A549 (cell line): Measurements from ENCODE around the gene ALG14. TPM values are rescaled to one million over a fixed set of nuclear protein-coding genes. Genes with fewer than 3 reads are reported as not detected.

Experiments
- ATAC-seq, 2 experiments: fragments of 200-7000 bp in 1 of 2; fragments of >200 bp in 1 of 2; cut with Nextera tagmentation in 1 of 2; cut with Tn5 transposase in 1 of 2; 3 replicates each; pipeline versions ENCODE4 v1.8.0 to v1.9.1; 2018 to 2020; ENCODE audit warnings: mild to moderate bottlenecking in 1 of 2, moderate library complexity in 1 of 2
- CTCF ChIA-PET: fragments of 300-600 bp; sonication (Branson Sonifier 250); formaldehyde crosslinking; extraction: SDS; loops from one replicate; lab custom pipeline; 2021; ENCODE audit warnings: antibody characterized with exemption, inconsistent platforms; lab: Yijun Ruan, JAX
- POLR2A ChIA-PET: fragments of 350-600 bp; formaldehyde crosslinking; extraction: SDS; loops from one replicate; lab custom pipeline; 2021; ENCODE audit warnings: antibody characterized with exemption, inconsistent platforms; lab: Yijun Ruan, JAX
- DNase-seq, 2 experiments: peaks; one replicate each; pipeline versions ENCODE4 v3.0.0 to v3.0.0-alpha.2; 2011 to 2016; ENCODE audit warnings: low read depth in 1 of 2, low spot score in 1 of 2
- FAIRE-seq: peaks from 2 replicates; lab custom pipeline; 2011; peaks lifted over from hg19 to GRCh38; lab: Jason Lieb, UNC
- H3K27ac ChIP-seq, 2 experiments: fragments of >200 bp; sonication (Bioruptor Twin); formaldehyde crosslinking; 3 replicates each; pipeline ENCODE4 v1.5.1; 2016 to 2017
- H3K4me1 ChIP-seq: fragments of >200 bp; sonication (Bioruptor Twin); formaldehyde crosslinking; 3 replicates; pipeline ENCODE4 v1.6.1; 2016
- H3K4me2 ChIP-seq: fragments of >200 bp; sonication (Bioruptor Twin); formaldehyde crosslinking; 3 replicates; pipeline ENCODE4 v1.6.1; 2016
- H3K4me3 ChIP-seq: fragments of >200 bp; sonication (Bioruptor Twin); formaldehyde crosslinking; 3 replicates; pipeline ENCODE4 v1.5.1; 2016
- H3K9me3 ChIP-seq: fragments of >200 bp; sonication (Bioruptor Twin); formaldehyde crosslinking; 3 replicates; pipeline ENCODE4 v1.6.1; 2016
- BCL3 ChIP-seq: fragments of >200 bp; sonication (Bioruptor Twin); formaldehyde crosslinking; IDR thresholded peaks from 3 replicates; pipeline ENCODE4 v1.6.1; 2016
- CBX8 ChIP-seq: fragments of 200-600 bp; sonication (generic); IDR thresholded peaks from 2 replicates; pipeline ENCODE4 v1.6.1; 2016
- CEBPB ChIP-seq, 2 experiments: fragments of >200 bp in 1 of 2; sonication (Bioruptor Twin) in 1 of 2; formaldehyde crosslinking in 1 of 2; IDR thresholded peaks; 2 replicates each; pipeline ENCODE4 v1.6.1; 2012 to 2016
- CHD2 ChIP-seq: fragments of 150-350 bp; IDR thresholded peaks from 2 replicates; pipeline ENCODE4 v1.6.1; 2014; ENCODE audit warnings: low read length; ENCODE audit not compliant: partially characterized antibody
- E2F6 ChIP-seq: IDR thresholded peaks from 2 replicates; pipeline ENCODE4 v1.6.1; 2012; ENCODE audit warnings: low read depth, borderline replicate concordance
- EHF ChIP-seq: fragments of 250-450 bp; sonication (Bioruptor Pico); IDR thresholded peaks from 2 replicates; pipeline ENCODE4 v1.5.0; 2020; ENCODE audit warnings: mild to moderate bottlenecking
- ELK1 ChIP-seq: fragments of 150-350 bp; IDR thresholded peaks from 2 replicates; pipeline ENCODE4 v1.6.1; 2014; ENCODE audit warnings: low read depth, mild to moderate bottlenecking, low read length
- ESRRA ChIP-seq: fragments of 150-350 bp; IDR thresholded peaks from 2 replicates; pipeline ENCODE4 v1.6.1; 2014; ENCODE audit warnings: mild to moderate bottlenecking, low read length, borderline replicate concordance
- FOSL2 ChIP-seq, 2 experiments: fragments of 450-650 bp in 1 of 2; fragments of >200 bp in 1 of 2; sonication (Bioruptor Twin) in 1 of 2; formaldehyde crosslinking; IDR thresholded peaks; 2 replicates each; pipeline versions ENCODE4 v1.5.0 to v1.6.1; 2016 to 2020; ENCODE audit warnings: mild to moderate bottlenecking in 1 of 2, moderate library complexity in 1 of 2
- FOXS1 ChIP-seq: fragments of 250-450 bp; sonication (Bioruptor Pico); IDR thresholded peaks from 2 replicates; pipeline ENCODE4 v1.5.0; 2020; ENCODE audit warnings: mild to moderate bottlenecking, moderate library complexity
- HES2 ChIP-seq: fragments of >200 bp; sonication (Bioruptor Twin); formaldehyde crosslinking; IDR thresholded peaks from 2 replicates; pipeline ENCODE4 v1.6.1; 2016
- HOXB5 ChIP-seq: fragments of 250-450 bp; sonication (Bioruptor Pico); IDR thresholded peaks from 2 replicates; pipeline ENCODE4 v1.5.0; 2020; ENCODE audit warnings: mild to moderate bottlenecking, moderate library complexity
- JUN ChIP-seq, 2 experiments: fragments of >200 bp; sonication (Bioruptor Twin); formaldehyde crosslinking; IDR thresholded peaks; 2 replicates in 1 of 2; 3 replicates in 1 of 2; pipeline ENCODE4 v1.6.1; 2016 to 2017
- KDM1A ChIP-seq: fragments of 200-600 bp; sonication (generic); IDR thresholded peaks from 2 replicates; pipeline ENCODE4 v1.6.1; 2016; ENCODE audit warnings: low read depth, mild to moderate bottlenecking
- MAFK ChIP-seq: fragments of 450-650 bp; IDR thresholded peaks from 2 replicates; pipeline ENCODE4 v1.6.1; 2014; ENCODE audit not compliant: partially characterized antibody
- MAX ChIP-seq: IDR thresholded peaks from 2 replicates; pipeline ENCODE4 v1.6.1; 2012
- PBX3 ChIP-seq: IDR thresholded peaks from 2 replicates; pipeline ENCODE4 v1.6.1; 2012
- POLR2AphosphoS2 ChIP-seq: conservative IDR thresholded peaks from 2 replicates; pipeline ENCODE4 v1.6.1; 2012; ENCODE audit warnings: low read length, improper control_type of control experiment, inconsistent platforms
- RAD21 ChIP-seq, 2 experiments: fragments of >200 bp in 1 of 2; sonication (Bioruptor Twin) in 1 of 2; formaldehyde crosslinking in 1 of 2; IDR thresholded peaks in 1 of 2; conservative IDR thresholded peaks in 1 of 2; 2 replicates in 1 of 2; 3 replicates in 1 of 2; pipeline ENCODE4 v1.6.1; 2012 to 2018; ENCODE audit warnings: inconsistent platforms in 1 of 2
- RCOR1 ChIP-seq: fragments of 150-350 bp; IDR thresholded peaks from 2 replicates; pipeline ENCODE4 v1.6.1; 2014; ENCODE audit warnings: antibody characterized with exemption, low read length, low read depth
- RFX5 ChIP-seq: fragments of 450-650 bp; IDR thresholded peaks from 2 replicates; pipeline ENCODE4 v1.7.1; 2014; ENCODE audit warnings: antibody characterized with exemption, mild to moderate bottlenecking, moderate library complexity
- RNF2 ChIP-seq: fragments of 200-600 bp; sonication (generic); IDR thresholded peaks from 2 replicates; pipeline ENCODE4 v1.6.1; 2016; ENCODE audit warnings: low read depth, mild to moderate bottlenecking, antibody characterized with exemption, moderate library complexity, borderline replicate concordance
- TP53 ChIP-seq: fragments of 250-450 bp; sonication (Bioruptor Pico); IDR thresholded peaks from 2 replicates; pipeline ENCODE4 v1.5.0; 2021; ENCODE audit warnings: mild to moderate bottlenecking, moderate library complexity
- ZSCAN20 ChIP-seq: fragments of 250-450 bp; sonication (Bioruptor Pico); IDR thresholded peaks from 2 replicates; pipeline ENCODE4 v1.8.0; 2022; ENCODE audit warnings: mild to moderate bottlenecking, moderate library complexity
- WGBS: methylation state at CpG from one replicate; pipeline ENCODE4 v1.1.6; 2017; ENCODE audit errors: missing lambda C conversion rate; 5-methylcytosine and 5-hydroxymethylcytosine counted together
- polyA plus RNA-seq, 4 experiments: library from polyadenylated mRNA; depleted of rRNA in 3 of 4; stranded (reverse); fragments of >200 nt; fragmentation: RNase III in 1 of 4; extraction: RNeasy Plus Mini Kit Qiagen cat#74134 plus additional on column Dnase treatment in 1 of 4; gene quantifications; 2 replicates in 3 of 4; 3 replicates in 1 of 4; pipeline ENCODE4 v1.2.3, GENCODE V29; 2011 to 2017

The ALG14 gene
- polyA plus RNA-seq, 2 of the 4 experiments (the other 2 are of a cell fraction): 5.0 to 5.4 TPM

- TF ChIP-seq POLR2AphosphoS2 (no peak), FOXS1 (CRISPR knock-in tag) (no peak), RAD21 (conservative IDR thresholded peaks at IDR 0.05 in 1 of 2, IDR thresholded peaks at IDR 0.05 in 1 of 2) (no peak), HES2 (no peak), RCOR1 (no peak), ELK1 (no peak)
These were observed 17.0 kb upstream of the ALG14 start (continued) for GRCh38 chr1:95089650-95090287.

GRCh38 chr1:95088303-95088702 is 15.6 kb upstream of the ALG14 start:
- no peak overlapping the region for H3K4me3 ChIP-seq
- POLR2A ChIA-PET: no interaction called here
- peak overlapping the region; percentile 88; the same call in 1 of the 3 replicates for H3K4me2 ChIP-seq
- ATAC-seq (no peak), DNase-seq (no peak), FAIRE-seq (no peak)
- 84% methylated on average over 1 of the region's 1 CpG for WGBS
- peaks cover 56% of the 10 kb centered on the region for H3K4me1 ChIP-seq
- CTCF ChIA-PET: interaction anchor here (1.2 to 1.8 kb wide), 3 partner anchors 9 to 145 kb away, joined by 3 to 5 read pairs (median 3); partner anchors contain the start of gene TLCD4
- no peaks in the 10 kb centered on the region for H3K9me3 ChIP-seq
- peak overlapping the region; percentile 87 to 89 for H3K27ac ChIP-seq
- TF ChIP-seq KDM1A (no peak), HOXB5 (CRISPR knock-in tag) (no peak), RNF2 (no peak), EHF (CRISPR knock-in tag) (no peak), ELK1 (no peak), PBX3 (no peak), JUN (IDR thresholded peaks at IDR 0.05) (no peak), FOXS1 (CRISPR knock-in tag) (no peak), FOSL2 (IDR thresholded peaks at IDR 0.05) (no peak), FOSL2 (CRISPR knock-in tag; IDR thresholded peaks at IDR 0.05) (no peak), CHD2 (no peak), MAFK (no peak), CBX8 (no peak), ZSCAN20 (CRISPR knock-in tag) (no peak)

- H3K4me1 ChIP-seq: peaks cover 56% of the 10 kb centered on the region
- no peak for FAIRE-seq
- DNase-seq: peak; percentile 72 to 88
- H3K9me3 ChIP-seq: no peaks in the 10 kb centered on the region
- no peak overlapping the region for H3K4me3 ChIP-seq
- POLR2A ChIA-PET: no interaction called here
- ATAC-seq: peak; percentile 94
- peak overlapping the region; percentile 88 for H3K4me2 ChIP-seq
- H3K27ac ChIP-seq: peak overlapping the region; percentile 81 to 89
- CTCF ChIA-PET: interaction anchor here (1.0 to 1.8 kb wide), 2 partner anchors 11 to 30 kb away, joined by 3 to 5 read pairs; partner anchors contain the start of gene TLCD4
- WGBS: 4% methylated on average over 5 of the region's 5 CpGs
- peak; percentile 0 to 54; a peak in 1 of 4 replicates for TF ChIP-seq CEBPB (IDR thresholded peaks at IDR 0.05)
- peak; percentile 65; the same call in 1 of the 2 replicates for TF ChIP-seq ESRRA
- no peak for TF ChIP-seq CBX8
- no peak for TF ChIP-seq ZSCAN20 (CRISPR knock-in tag)
- TF ChIP-seq BCL3: no peak
- peak; percentile 73; the same call in 1 of the 2 replicates for TF ChIP-seq HOXB5 (CRISPR knock-in tag)
- TF ChIP-seq RNF2: no peak
- 0 out of 2 replicates have a peak, but pooled peaks have one; percentile 49 for TF ChIP-seq FOSL2 (IDR thresholded peaks at IDR 0.05)
- peak; percentile 77 for TF ChIP-seq FOSL2 (CRISPR knock-in tag; IDR thresholded peaks at IDR 0.05)
- TF ChIP-seq PBX3: peak; percentile 72
- no peak for TF ChIP-seq E2F6
- TF ChIP-seq MAX: peak; percentile 47; the same call in 1 of the 2 replicates
- no peak for TF ChIP-seq TP53
- no peak for TF ChIP-seq RFX5
- no peak for TF ChIP-seq MAFK
- 0 out of 5 replicates have a peak, but pooled peaks of 1 of the 2 experiments have one; percentile 5 for TF ChIP-seq RAD21 (conservative IDR thresholded peaks at IDR 0.05 in 1 of 2, IDR thresholded peaks at IDR 0.05 in 1 of 2)
These were observed 14.3 kb upstream of the ALG14 start for GRCh38 chr1:95086949-95087533.
